GM19023 (cell line): ENCODE measurements around the gene ACTC1.
"Not testable (repeated sequence)": the region's sequence is repeated elsewhere in the genome, so short reads cannot be mapped to it uniquely, and the experiment has no call there.

ENCODE experiments used
- ATAC-seq: cut with Tn5 transposase; IDR thresholded peaks from one replicate; pipeline ENCODE4 v1.9.1; 2021; ENCODE audit warnings: mild to moderate bottlenecking, moderate library complexity; ENCODE audit not compliant: unreplicated experiment

The ACTC1 gene

GRCh38 chr15:34795267-34796081, at the start of gene ACTC1:
Gene ACTC1 (minus strand): TSS chr15:34795549. CDS start chr15:34794808, 741 bp downstream.
- ATAC-seq = no peak

- ATAC-seq = no peak
These were observed 45.9 kb upstream of the ACTC1 start for GRCh38 chr15:34841262-34841725.

- no peak for ATAC-seq
These were observed 42.9 kb upstream of the ACTC1 start for GRCh38 chr15:34838282-34838681.

GRCh38 chr15:34837246-34838016, 42.1 kb upstream of the ACTC1 start:
- no peak for ATAC-seq

- ATAC-seq = no peak
These were observed 33.0 kb upstream of the ACTC1 start for GRCh38 chr15:34828145-34828911.

GRCh38 chr15:34821831-34822230, 26.5 kb upstream of the ACTC1 start:
- no peak for ATAC-seq

- ATAC-seq = no peak
These were observed 24.8 kb upstream of the ACTC1 start for GRCh38 chr15:34820110-34820509.

GRCh38 chr15:34818526-34818925, 23.2 kb upstream of the ACTC1 start:
- no peak for ATAC-seq

GRCh38 chr15:34815836-34816235, 20.5 kb upstream of the ACTC1 start:
- ATAC-seq = no peak

- ATAC-seq = no peak
These were observed 18.3 kb upstream of the ACTC1 start for GRCh38 chr15:34813446-34814190.

- not testable (repeated sequence) for ATAC-seq
These were observed 17.6 kb upstream of the ACTC1 start for GRCh38 chr15:34812868-34813365.

GRCh38 chr15:34812369-34812768, 17.0 kb upstream of the ACTC1 start:
- ATAC-seq = no peak

- no peak for ATAC-seq
These were observed 15.2 kb upstream of the ACTC1 start for GRCh38 chr15:34810443-34811129.

- ATAC-seq = no peak
These were observed 13.8 kb upstream of the ACTC1 start for GRCh38 chr15:34809186-34809585.

GRCh38 chr15:34808016-34808415, 12.7 kb upstream of the ACTC1 start:
- no peak for ATAC-seq

GRCh38 chr15:34807241-34807640, 11.9 kb upstream of the ACTC1 start:
- not testable (repeated sequence) for ATAC-seq

- no peak for ATAC-seq
These were observed 9.4 kb upstream of the ACTC1 start for GRCh38 chr15:34804776-34805175.

- ATAC-seq = no peak
These were observed 8.8 kb upstream of the ACTC1 start for GRCh38 chr15:34804113-34804512.

GRCh38 chr15:34802803-34803750, 7.7 kb upstream of the ACTC1 start:
- no peak for ATAC-seq
